ENCODE data around the gene ZNF41.

Gene ZNF41

GRCh38 chrX:47460561-47460960, 22.5 kb downstream of the ZNF41 start:
- no peak overlapping the region for H3K27ac ChIP-seq (ENCODE audit: low read depth, low read length)
- H3K9me3 ChIP-seq (ENCODE audit: control insufficient read depth in 5 of 5, low read length in 5 of 5): peaks cover 0 to 14% (median 2%) of the 10 kb centered on the region in 5 donors
- no peak overlapping the region for H3K4me3 ChIP-seq (ENCODE audit: low read depth in 1 of 5, low read length in 5 of 5)
- H3K27me3 ChIP-seq (ENCODE audit: control insufficient read depth in 5 of 5, insufficient read depth in 4 of 5, low read length in 5 of 5): peaks cover 0 to 3% (median 0%) of the 10 kb centered on the region in 5 donors
- H3K4me1 ChIP-seq (ENCODE audit: control insufficient read depth in 5 of 5, insufficient read depth in 5 of 5, low read length in 5 of 5): no peaks in the 10 kb centered on the region
- H3K36me3 ChIP-seq (ENCODE audit: control insufficient read depth in 5 of 5, insufficient read depth in 5 of 5, low read length in 5 of 5): peaks cover 0 to 12% (median 7%) of the 10 kb centered on the region in 5 donors
- H3K9ac ChIP-seq (ENCODE audit: low read length in 5 of 5): no peak overlapping the region

- Histone ChIP-seq H3K4me1 (ENCODE audit: control insufficient read depth in 5 of 5, insufficient read depth in 5 of 5, low read length in 5 of 5) (no peaks in the 10 kb centered on the region), H3K27me3 (ENCODE audit: control insufficient read depth in 5 of 5, insufficient read depth in 4 of 5, low read length in 5 of 5) (peaks cover 0 to under 1% (median 0%) of the 10 kb centered on the region in 5 donors), H3K9ac (ENCODE audit: low read length in 5 of 5) (no peak overlapping the region), H3K27ac (ENCODE audit: low read depth, low read length) (no peak overlapping the region), H3K4me3 (ENCODE audit: low read depth in 1 of 5, low read length in 5 of 5) (no peak overlapping the region), H3K36me3 (ENCODE audit: control insufficient read depth in 5 of 5, insufficient read depth in 5 of 5, low read length in 5 of 5) (peaks cover 8 to 29% (median 12%) of the 10 kb centered on the region in 5 donors), H3K9me3 (ENCODE audit: control insufficient read depth in 5 of 5, low read length in 5 of 5) (peaks cover 0 to 14% (median 2%) of the 10 kb centered on the region in 5 donors)
Measured at GRCh38 chrX:47458528-47458927, 24.5 kb downstream of the ZNF41 start.

- H3K9ac ChIP-seq (ENCODE audit: low read length in 5 of 5): no peak overlapping the region
- no peak overlapping the region for H3K4me3 ChIP-seq (ENCODE audit: low read depth in 1 of 5, low read length in 5 of 5)
- peaks cover 2 to 6% (median 3%) of the 10 kb centered on the region in 5 donors for H3K9me3 ChIP-seq (ENCODE audit: control insufficient read depth in 5 of 5, low read length in 5 of 5)
- no peak overlapping the region for H3K27ac ChIP-seq (ENCODE audit: low read depth, low read length)
- H3K4me1 ChIP-seq (ENCODE audit: control insufficient read depth in 5 of 5, insufficient read depth in 5 of 5, low read length in 5 of 5): no peaks in the 10 kb centered on the region
- H3K27me3 ChIP-seq (ENCODE audit: control insufficient read depth in 5 of 5, insufficient read depth in 4 of 5, low read length in 5 of 5): peaks cover 0 to 3% (median 0%) of the 10 kb centered on the region in 5 donors
- peaks cover 12 to 42% (median 22%) of the 10 kb centered on the region in 5 donors for H3K36me3 ChIP-seq (ENCODE audit: control insufficient read depth in 5 of 5, insufficient read depth in 5 of 5, low read length in 5 of 5)
Measured at GRCh38 chrX:47456080-47456479, 26.9 kb downstream of the ZNF41 start.

- Histone ChIP-seq H3K36me3 (ENCODE audit: control insufficient read depth in 5 of 5, insufficient read depth in 5 of 5, low read length in 5 of 5) (peaks cover 29 to 60% (median 38%) of the 10 kb centered on the region in 5 donors), H3K27ac (ENCODE audit: low read depth, low read length) (no peak overlapping the region)
Measured at GRCh38 chrX:47452112-47452511, 30.9 kb downstream of the ZNF41 start.

DNA sequence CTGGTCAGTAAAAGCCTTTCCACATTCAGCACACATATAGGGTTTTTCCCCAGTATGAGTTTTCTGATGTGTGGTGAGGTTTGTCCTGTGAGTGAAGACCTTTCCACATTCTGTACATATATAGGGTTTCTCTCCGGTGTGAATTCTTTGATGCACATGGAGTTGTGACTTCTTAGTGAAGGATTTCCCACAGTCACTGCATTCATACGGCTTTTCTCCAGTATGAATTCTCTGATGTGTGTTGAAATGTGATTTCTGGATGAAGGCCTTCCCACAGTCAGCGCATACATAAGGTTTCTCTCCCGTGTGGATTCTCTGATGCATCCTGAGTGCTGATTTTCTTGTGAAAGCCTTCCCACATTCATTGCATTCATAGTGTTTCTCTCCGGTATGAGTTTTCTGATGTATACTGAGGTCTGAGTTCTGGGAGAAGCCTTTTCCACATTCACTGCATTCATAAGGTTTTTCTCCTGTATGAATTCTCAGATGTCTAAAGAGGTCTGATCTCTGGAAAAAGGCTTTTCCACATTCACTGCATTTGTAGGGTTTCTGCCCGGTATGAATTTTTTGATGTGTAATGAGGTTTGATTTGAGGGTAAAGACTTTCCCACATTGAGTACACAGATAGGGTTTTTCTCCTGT, 34.7 kb downstream of the ZNF41 start:
- peaks cover 0 to 5% (median 0%) of the 10 kb centered on the region in 5 donors for H3K27me3 ChIP-seq (ENCODE audit: control insufficient read depth in 5 of 5, insufficient read depth in 4 of 5, low read length in 5 of 5)
- peaks cover 18 to 37% (median 27%) of the 10 kb centered on the region in 5 donors for H3K36me3 ChIP-seq (ENCODE audit: control insufficient read depth in 5 of 5, insufficient read depth in 5 of 5, low read length in 5 of 5)
- no peak overlapping the region for H3K27ac ChIP-seq (ENCODE audit: low read depth, low read length)
- peaks cover 22 to 43% (median 36%) of the 10 kb centered on the region in 5 donors for H3K9me3 ChIP-seq (ENCODE audit: control insufficient read depth in 5 of 5, low read length in 5 of 5)
- peaks cover 0 to 10% (median 0%) of the 10 kb centered on the region in 5 donors for H3K4me1 ChIP-seq (ENCODE audit: control insufficient read depth in 5 of 5, insufficient read depth in 5 of 5, low read length in 5 of 5)
- peak overlapping the region in 2 of 5 donors; percentile 4 to 30 for H3K4me3 ChIP-seq (ENCODE audit: low read depth in 1 of 5, low read length in 5 of 5)
- H3K9ac ChIP-seq (ENCODE audit: low read length in 5 of 5): no peak overlapping the region

More at GRCh38 chrX:47452112-47452511, 30.9 kb downstream of the ZNF41 start:
- peaks cover 0 to 3% (median 0%) of the 10 kb centered on the region in 5 donors for H3K27me3 ChIP-seq (ENCODE audit: control insufficient read depth in 5 of 5, insufficient read depth in 4 of 5, low read length in 5 of 5)
- H3K4me3 ChIP-seq (ENCODE audit: low read depth in 1 of 5, low read length in 5 of 5): no peak overlapping the region
- H3K9ac ChIP-seq (ENCODE audit: low read length in 5 of 5): no peak overlapping the region
- H3K4me1 ChIP-seq (ENCODE audit: control insufficient read depth in 5 of 5, insufficient read depth in 5 of 5, low read length in 5 of 5): peaks cover 0 to 10% (median 0%) of the 10 kb centered on the region in 5 donors
- peaks cover 20 to 33% (median 28%) of the 10 kb centered on the region in 5 donors for H3K9me3 ChIP-seq (ENCODE audit: control insufficient read depth in 5 of 5, low read length in 5 of 5)

DNA sequence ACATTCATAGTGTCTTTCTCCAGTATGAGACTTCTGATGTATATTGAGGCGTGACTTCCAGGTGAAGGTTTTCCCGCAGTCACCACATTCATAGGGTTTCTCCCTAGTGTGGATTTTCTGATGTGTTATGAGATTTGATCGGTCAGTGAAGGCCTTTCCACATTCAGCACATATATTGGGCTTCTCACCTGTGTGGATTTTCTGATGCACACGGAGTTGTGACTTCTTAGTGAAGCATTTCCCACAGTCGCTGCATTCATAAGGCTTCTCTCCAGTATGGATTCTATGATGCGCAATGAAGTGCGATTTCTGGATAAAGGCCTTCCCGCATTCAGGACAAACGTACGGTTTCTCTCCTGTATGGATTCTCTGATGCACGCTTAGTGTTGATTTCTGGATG, 35.4 kb downstream of the ZNF41 start:
- Histone ChIP-seq H3K9me3 (ENCODE audit: control insufficient read depth in 5 of 5, low read length in 5 of 5) (peaks cover 22 to 43% (median 37%) of the 10 kb centered on the region in 5 donors), H3K27me3 (ENCODE audit: control insufficient read depth in 5 of 5, insufficient read depth in 4 of 5, low read length in 5 of 5) (peaks cover 0 to 5% (median 0%) of the 10 kb centered on the region in 5 donors), H3K9ac (ENCODE audit: low read length in 5 of 5) (no peak overlapping the region), H3K4me1 (ENCODE audit: control insufficient read depth in 5 of 5, insufficient read depth in 5 of 5, low read length in 5 of 5) (peaks cover 0 to 10% (median 0%) of the 10 kb centered on the region in 5 donors), H3K36me3 (ENCODE audit: control insufficient read depth in 5 of 5, insufficient read depth in 5 of 5, low read length in 5 of 5) (peaks cover 16 to 37% (median 24%) of the 10 kb centered on the region in 5 donors), H3K4me3 (ENCODE audit: low read depth in 1 of 5, low read length in 5 of 5) (peak overlapping the region in 2 of 5 donors; percentile 4 to 10), H3K27ac (ENCODE audit: low read depth, low read length) (no peak overlapping the region)

- Histone ChIP-seq H3K27ac (ENCODE audit: low read depth, low read length) (no peak overlapping the region), H3K9me3 (ENCODE audit: control insufficient read depth in 5 of 5, low read length in 5 of 5) (peaks cover 22 to 43% (median 37%) of the 10 kb centered on the region in 5 donors), H3K4me1 (ENCODE audit: control insufficient read depth in 5 of 5, insufficient read depth in 5 of 5, low read length in 5 of 5) (peaks cover 0 to 10% (median 0%) of the 10 kb centered on the region in 5 donors), H3K36me3 (ENCODE audit: control insufficient read depth in 5 of 5, insufficient read depth in 5 of 5, low read length in 5 of 5) (peaks cover 16 to 31% (median 19%) of the 10 kb centered on the region in 5 donors), H3K27me3 (ENCODE audit: control insufficient read depth in 5 of 5, insufficient read depth in 4 of 5, low read length in 5 of 5) (peaks cover 0 to 4% (median 0%) of the 10 kb centered on the region in 5 donors), H3K4me3 (ENCODE audit: low read depth in 1 of 5, low read length in 5 of 5) (peak overlapping the region in 1 of 5 donors; percentile 10), H3K9ac (ENCODE audit: low read length in 5 of 5) (no peak overlapping the region)
Measured at GRCh38 chrX:47446971-47447370, 36.1 kb downstream of the ZNF41 start.

- H3K9me3 ChIP-seq (ENCODE audit: control insufficient read depth in 5 of 5, low read length in 5 of 5): peaks cover 22 to 46% (median 37%) of the 10 kb centered on the region in 5 donors
- H3K27me3 ChIP-seq (ENCODE audit: control insufficient read depth in 5 of 5, insufficient read depth in 4 of 5, low read length in 5 of 5): peaks cover 0 to 4% (median 0%) of the 10 kb centered on the region in 5 donors
- H3K4me3 ChIP-seq (ENCODE audit: low read depth in 1 of 5, low read length in 5 of 5): no peak overlapping the region
- H3K36me3 ChIP-seq (ENCODE audit: control insufficient read depth in 5 of 5, insufficient read depth in 5 of 5, low read length in 5 of 5): peaks cover 15 to 29% (median 17%) of the 10 kb centered on the region in 5 donors
- no peak overlapping the region for H3K27ac ChIP-seq (ENCODE audit: low read depth, low read length)
- no peak overlapping the region for H3K9ac ChIP-seq (ENCODE audit: low read length in 5 of 5)
- H3K4me1 ChIP-seq (ENCODE audit: control insufficient read depth in 5 of 5, insufficient read depth in 5 of 5, low read length in 5 of 5): peaks cover 0 to 10% (median 0%) of the 10 kb centered on the region in 5 donors
Measured at GRCh38 chrX:47446431-47446830, 36.6 kb downstream of the ZNF41 start.

DNA sequence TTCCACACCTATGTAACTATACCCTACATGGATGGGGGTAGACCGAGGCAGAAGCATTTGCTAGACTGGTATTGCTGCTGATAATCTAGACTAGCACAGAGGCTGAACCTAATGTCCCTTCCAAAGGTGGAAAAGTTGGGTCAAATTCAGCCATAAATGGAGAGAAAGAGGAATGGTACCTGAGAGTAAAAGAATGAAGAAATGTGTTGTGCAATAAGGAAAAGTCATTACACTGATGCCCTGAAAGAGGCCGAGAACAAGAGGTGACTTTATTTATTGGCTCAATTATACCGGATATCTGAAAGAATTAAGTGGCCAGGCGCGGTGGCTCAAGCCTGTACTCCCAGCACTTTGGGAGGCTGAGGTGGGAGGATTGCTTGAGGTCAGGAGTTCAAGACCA, 52.1 kb downstream of the ZNF41 start:
- Histone ChIP-seq H3K36me3 (ENCODE audit: control insufficient read depth in 5 of 5, insufficient read depth in 5 of 5, low read length in 5 of 5) (no peaks in the 10 kb centered on the region), H3K9me3 (ENCODE audit: control insufficient read depth in 5 of 5, low read length in 5 of 5) (peaks cover 2 to 8% (median 5%) of the 10 kb centered on the region in 5 donors), H3K9ac (ENCODE audit: low read length in 5 of 5) (no peak overlapping the region), H3K27ac (ENCODE audit: low read depth, low read length) (no peak overlapping the region), H3K4me3 (ENCODE audit: low read depth in 1 of 5, low read length in 5 of 5) (no peak overlapping the region), H3K27me3 (ENCODE audit: control insufficient read depth in 5 of 5, insufficient read depth in 4 of 5, low read length in 5 of 5) (peaks cover 0 to 2% (median 0%) of the 10 kb centered on the region in 5 donors), H3K4me1 (ENCODE audit: control insufficient read depth in 5 of 5, insufficient read depth in 5 of 5, low read length in 5 of 5) (no peaks in the 10 kb centered on the region)

- Histone ChIP-seq H3K4me1 (ENCODE audit: control insufficient read depth in 5 of 5, insufficient read depth in 5 of 5, low read length in 5 of 5) (no peaks in the 10 kb centered on the region), H3K9me3 (ENCODE audit: control insufficient read depth in 5 of 5, low read length in 5 of 5) (peaks cover 0 to 12% (median 9%) of the 10 kb centered on the region in 5 donors), H3K9ac (ENCODE audit: low read length in 5 of 5) (no peak overlapping the region), H3K36me3 (ENCODE audit: control insufficient read depth in 5 of 5, insufficient read depth in 5 of 5, low read length in 5 of 5) (no peaks in the 10 kb centered on the region), H3K27ac (ENCODE audit: low read depth, low read length) (no peak overlapping the region), H3K27me3 (ENCODE audit: control insufficient read depth in 5 of 5, insufficient read depth in 4 of 5, low read length in 5 of 5) (peaks cover 0 to 15% (median 8%) of the 10 kb centered on the region in 5 donors), H3K4me3 (ENCODE audit: low read depth in 1 of 5, low read length in 5 of 5) (no peak overlapping the region)
Measured at GRCh38 chrX:47422444-47422843, 60.6 kb downstream of the ZNF41 start.
